ENCODE results near the gene PSKH1.

Gene PSKH1

GRCh38 chr16:67928147-67928546 lies 35.1 kb downstream of the PSKH1 start:
- H3K4me3 ChIP-seq (IDR thresholded peaks at IDR 0.05; ENCODE audit: insufficient read depth, low read depth, low read length) = no peak overlapping the region
- H3K79me2 ChIP-seq (ENCODE audit: insufficient read depth, low read depth) = no peaks in the 10 kb centered on the region
- H3K36me3 ChIP-seq (ENCODE audit: insufficient read depth) = no peaks in the 10 kb centered on the region
- H3K27ac ChIP-seq = no peak overlapping the region
- no peaks in the 10 kb centered on the region for H3K4me1 ChIP-seq (ENCODE audit: low read depth, poor library complexity, severe bottlenecking)
- no peaks in the 10 kb centered on the region for H4K20me1 ChIP-seq (ENCODE audit: insufficient read depth)
- TF ChIP-seq CTCF (conservative IDR thresholded peaks at IDR 0.05; ENCODE audit: low read depth, low read length) = no peak
- no peaks in the 10 kb centered on the region for H3K27me3 ChIP-seq (ENCODE audit: insufficient read depth, low read depth)
- no peak overlapping the region for H3K4me2 ChIP-seq
- H3K9ac ChIP-seq = no peak overlapping the region
- H2AFZ ChIP-seq (ENCODE audit: low read depth) = no peak overlapping the region

- no peaks in the 10 kb centered on the region for H3K36me3 ChIP-seq (ENCODE audit: insufficient read depth)
- H3K4me3 ChIP-seq (IDR thresholded peaks at IDR 0.05; ENCODE audit: insufficient read depth, low read depth, low read length) = no peak overlapping the region
- H4K20me1 ChIP-seq (ENCODE audit: insufficient read depth) = no peaks in the 10 kb centered on the region
- H3K79me2 ChIP-seq (ENCODE audit: insufficient read depth, low read depth) = no peaks in the 10 kb centered on the region
- no peaks in the 10 kb centered on the region for H3K4me1 ChIP-seq (ENCODE audit: low read depth, poor library complexity, severe bottlenecking)
- no peaks in the 10 kb centered on the region for H3K27me3 ChIP-seq (ENCODE audit: insufficient read depth, low read depth)
- H3K27ac ChIP-seq = no peak overlapping the region
- no peak overlapping the region for H3K9ac ChIP-seq
- H3K4me2 ChIP-seq = no peak overlapping the region
- no peak overlapping the region for H2AFZ ChIP-seq (ENCODE audit: low read depth)
- peak; percentile 85 for TF ChIP-seq CTCF (conservative IDR thresholded peaks at IDR 0.05; ENCODE audit: low read depth, low read length)
Measured at GRCh38 chr16:67928561-67929364, 35.7 kb downstream of the PSKH1 start.

GRCh38 chr16:67930191-67930590 lies 37.1 kb downstream of the PSKH1 start:
- no peaks in the 10 kb centered on the region for H3K27me3 ChIP-seq (ENCODE audit: insufficient read depth, low read depth)
- H3K9ac ChIP-seq = no peak overlapping the region
- no peak overlapping the region for H2AFZ ChIP-seq (ENCODE audit: low read depth)
- peaks cover 3% of the 10 kb centered on the region; the same call in 1 of the 2 replicates for H3K79me2 ChIP-seq (ENCODE audit: insufficient read depth, low read depth)
- H3K4me1 ChIP-seq (ENCODE audit: low read depth, poor library complexity, severe bottlenecking) = peaks cover 3% of the 10 kb centered on the region
- no peak overlapping the region for H3K27ac ChIP-seq
- no peaks in the 10 kb centered on the region for H4K20me1 ChIP-seq (ENCODE audit: insufficient read depth)
- H3K36me3 ChIP-seq (ENCODE audit: insufficient read depth) = no peaks in the 10 kb centered on the region
- H3K4me3 ChIP-seq (IDR thresholded peaks at IDR 0.05; ENCODE audit: insufficient read depth, low read depth, low read length) = no peak overlapping the region
- no peak for TF ChIP-seq CTCF (conservative IDR thresholded peaks at IDR 0.05; ENCODE audit: low read depth, low read length)
- no peak overlapping the region for H3K4me2 ChIP-seq

GRCh38 chr16:67930678-67931211 lies 37.7 kb downstream of the PSKH1 start:
- no peaks in the 10 kb centered on the region for H4K20me1 ChIP-seq (ENCODE audit: insufficient read depth)
- H3K36me3 ChIP-seq (ENCODE audit: insufficient read depth) = no peaks in the 10 kb centered on the region
- H2AFZ ChIP-seq (ENCODE audit: low read depth) = no peak overlapping the region
- no peak overlapping the region for H3K4me3 ChIP-seq (IDR thresholded peaks at IDR 0.05; ENCODE audit: insufficient read depth, low read depth, low read length)
- H3K9ac ChIP-seq = no peak overlapping the region
- peaks cover 5% of the 10 kb centered on the region; the same call in 1 of the 2 replicates for H3K79me2 ChIP-seq (ENCODE audit: insufficient read depth, low read depth)
- H3K27ac ChIP-seq = no peak overlapping the region
- no peak overlapping the region for H3K4me2 ChIP-seq
- no peak for TF ChIP-seq CTCF (conservative IDR thresholded peaks at IDR 0.05; ENCODE audit: low read depth, low read length)
- H3K27me3 ChIP-seq (ENCODE audit: insufficient read depth, low read depth) = no peaks in the 10 kb centered on the region
- peaks cover 7% of the 10 kb centered on the region for H3K4me1 ChIP-seq (ENCODE audit: low read depth, poor library complexity, severe bottlenecking)

All from KMS-11 (cell line).